Astrocyte (in vitro differentiated cells and primary cell): ENCODE results near the gene ESYT3. TPM values are rescaled to one million over a fixed set of nuclear protein-coding genes. Genes with fewer than 3 reads are reported as not detected.

ENCODE experiments used
- DNase-seq: peaks from one replicate; pipeline ENCODE4 v3.0.0-alpha.2; 2010; ENCODE audit warnings: low read depth
- FAIRE-seq: peaks from 2 replicates; lab custom pipeline; 2011; peaks lifted over from hg19 to GRCh38; lab: Jason Lieb, UNC
- H2AFZ ChIP-seq: 2 replicates; pipeline ENCODE4 v1.6.0; 2012; ENCODE audit warnings: low read depth, low read length, inconsistent platforms
- H3K27ac ChIP-seq: 2 replicates; pipeline ENCODE4 v1.5.1; 2011; ENCODE audit warnings: low read depth, low read length, inconsistent platforms
- H3K27me3 ChIP-seq: 2 replicates; pipeline ENCODE4 v1.6.0; 2011; ENCODE audit warnings: low read length, inconsistent platforms; ENCODE audit not compliant: insufficient read depth
- H3K36me3 ChIP-seq: 2 replicates; pipeline ENCODE4 v1.5.1; 2011; ENCODE audit warnings: low read length, inconsistent platforms; ENCODE audit not compliant: insufficient read depth
- H3K4me1 ChIP-seq: 2 replicates; pipeline ENCODE4 v1.5.1; 2011; ENCODE audit warnings: low read length, inconsistent platforms; ENCODE audit not compliant: insufficient read depth
- H3K4me2 ChIP-seq: 2 replicates; pipeline ENCODE4 v1.6.0; 2012; ENCODE audit warnings: low read length, inconsistent platforms
- H3K4me3 ChIP-seq: 2 replicates; pipeline ENCODE4 v1.5.1; 2011; ENCODE audit warnings: low read depth, mild to moderate bottlenecking, low read length, inconsistent platforms; ENCODE audit not compliant: insufficient read depth
- H3K79me2 ChIP-seq: 2 replicates; pipeline ENCODE4 v1.6.0; 2012; ENCODE audit warnings: mild to moderate bottlenecking, low read length, inconsistent platforms; ENCODE audit not compliant: insufficient read depth
- H3K9ac ChIP-seq: 2 replicates; pipeline ENCODE4 v1.6.0; 2012; ENCODE audit warnings: mild to moderate bottlenecking, low read length, inconsistent platforms
- H3K9me3 ChIP-seq: 2 replicates; pipeline ENCODE4 v1.5.1; 2012; ENCODE audit warnings: low read depth, mild to moderate bottlenecking, low read length, inconsistent platforms; ENCODE audit not compliant: insufficient read depth
- H4K20me1 ChIP-seq: 2 replicates; pipeline ENCODE4 v1.6.0; 2012; ENCODE audit warnings: low read length, inconsistent platforms; ENCODE audit not compliant: insufficient read depth
- H3K27ac Mint-ChIP-seq: one replicate; pipeline ENCODE4 v1.8.0; 2021; ENCODE audit warnings: mild to moderate bottlenecking, mixed read lengths; ENCODE audit not compliant: unreplicated experiment
- H3K27me3 Mint-ChIP-seq: one replicate; pipeline ENCODE4 v1.8.0; 2021; ENCODE audit warnings: low read depth, mixed read lengths; ENCODE audit not compliant: unreplicated experiment
- H3K36me3 Mint-ChIP-seq: one replicate; pipeline ENCODE4 v1.8.0; 2021; ENCODE audit warnings: low read depth, mixed read lengths; ENCODE audit not compliant: unreplicated experiment
- H3K4me1 Mint-ChIP-seq: one replicate; pipeline ENCODE4 v1.8.0; 2021; ENCODE audit warnings: low read depth, mixed read lengths; ENCODE audit not compliant: unreplicated experiment
- H3K4me3 Mint-ChIP-seq: one replicate; pipeline ENCODE4 v1.8.0; 2021; ENCODE audit warnings: mild to moderate bottlenecking, moderate library complexity, mixed read lengths; ENCODE audit not compliant: unreplicated experiment
- H3K9me3 Mint-ChIP-seq: one replicate; pipeline ENCODE4 v1.8.0; 2021; ENCODE audit warnings: mild to moderate bottlenecking, mixed read lengths; ENCODE audit not compliant: unreplicated experiment
- EZH2 ChIP-seq: IDR thresholded peaks from 2 replicates; pipeline ENCODE4 v1.6.1; 2012; ENCODE audit warnings: mild to moderate bottlenecking, low read length, inconsistent platforms; ENCODE audit not compliant: insufficient read depth
- total RNA-seq: library from RNA; stranded (reverse); gene quantifications from 2 replicates; pipeline ENCODE4 v1.2.1, GENCODE V29; 2021
- TF ChIP-seq, protein P1 (sequence below): IDR thresholded peaks from 2 replicates; pipeline ENCODE4 v1.5.1; 2011; ENCODE audit warnings: low read depth, mild to moderate bottlenecking, inconsistent platforms, low read length, moderate library complexity; ENCODE audit not compliant: insufficient read depth

ESYT3 gene
- total RNA-seq, 1 donor from 2014 or later = 2.0 TPM

DNA sequence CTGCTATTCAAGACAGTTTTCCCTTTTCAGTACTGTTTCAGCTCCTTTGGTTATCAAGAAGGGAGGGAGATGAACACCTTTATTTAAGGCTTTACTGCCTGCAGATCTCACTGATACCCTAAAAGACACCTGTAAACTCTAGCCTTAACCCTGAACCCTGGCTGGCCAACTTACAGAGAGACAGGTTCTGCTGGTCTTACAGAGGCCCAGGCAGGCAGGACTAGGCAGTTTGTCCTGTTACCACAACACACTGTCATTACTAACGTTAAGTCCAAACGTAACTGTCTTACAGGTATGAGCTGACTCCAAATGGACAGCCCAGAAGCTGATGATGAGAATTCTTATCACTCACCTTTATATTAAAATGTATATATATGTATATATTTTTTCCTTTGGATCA, 42.1 kb downstream of the ESYT3 start:
- Histone ChIP-seq H2AFZ (no peak overlapping the region), H3K9me3 (no peaks in the 10 kb centered on the region), H3K27me3 (no peaks in the 10 kb centered on the region), H3K4me3 (no peak overlapping the region), H4K20me1 (no peaks in the 10 kb centered on the region), H3K9ac (no peak overlapping the region), H3K4me1 (no peaks in the 10 kb centered on the region), H3K36me3 (no peaks in the 10 kb centered on the region), H3K79me2 (no peaks in the 10 kb centered on the region), H3K4me2 (no peak overlapping the region), H3K27ac (no peak overlapping the region)
- DNase-seq (no peak), FAIRE-seq (no peak)
- no peak overlapping the region for H3K4me3 Mint-ChIP-seq
- no peak overlapping the region for H3K27ac Mint-ChIP-seq
- peaks cover 3% of the 10 kb centered on the region for H3K4me1 Mint-ChIP-seq
- peaks cover 5% of the 10 kb centered on the region for H3K36me3 Mint-ChIP-seq
- no peaks in the 10 kb centered on the region for H3K27me3 Mint-ChIP-seq
- H3K9me3 Mint-ChIP-seq = no peaks in the 10 kb centered on the region
- TF ChIP-seq EZH2 = no peak
- TF ChIP-seq, protein P1, sequence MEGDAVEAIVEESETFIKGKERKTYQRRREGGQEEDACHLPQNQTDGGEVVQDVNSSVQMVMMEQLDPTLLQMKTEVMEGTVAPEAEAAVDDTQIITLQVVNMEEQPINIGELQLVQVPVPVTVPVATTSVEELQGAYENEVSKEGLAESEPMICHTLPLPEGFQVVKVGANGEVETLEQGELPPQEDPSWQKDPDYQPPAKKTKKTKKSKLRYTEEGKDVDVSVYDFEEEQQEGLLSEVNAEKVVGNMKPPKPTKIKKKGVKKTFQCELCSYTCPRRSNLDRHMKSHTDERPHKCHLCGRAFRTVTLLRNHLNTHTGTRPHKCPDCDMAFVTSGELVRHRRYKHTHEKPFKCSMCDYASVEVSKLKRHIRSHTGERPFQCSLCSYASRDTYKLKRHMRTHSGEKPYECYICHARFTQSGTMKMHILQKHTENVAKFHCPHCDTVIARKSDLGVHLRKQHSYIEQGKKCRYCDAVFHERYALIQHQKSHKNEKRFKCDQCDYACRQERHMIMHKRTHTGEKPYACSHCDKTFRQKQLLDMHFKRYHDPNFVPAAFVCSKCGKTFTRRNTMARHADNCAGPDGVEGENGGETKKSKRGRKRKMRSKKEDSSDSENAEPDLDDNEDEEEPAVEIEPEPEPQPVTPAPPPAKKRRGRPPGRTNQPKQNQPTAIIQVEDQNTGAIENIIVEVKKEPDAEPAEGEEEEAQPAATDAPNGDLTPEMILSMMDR = no peak

GRCh38 chr3:138477120-138477519, 42.7 kb downstream of the ESYT3 start:
- Histone ChIP-seq H3K9me3 (no peaks in the 10 kb centered on the region), H3K4me2 (no peak overlapping the region), H3K4me3 (no peak overlapping the region), H3K4me1 (no peaks in the 10 kb centered on the region), H3K9ac (no peak overlapping the region), H2AFZ (no peak overlapping the region), H4K20me1 (no peaks in the 10 kb centered on the region), H3K36me3 (no peaks in the 10 kb centered on the region), H3K27ac (no peak overlapping the region), H3K27me3 (no peaks in the 10 kb centered on the region), H3K79me2 (no peaks in the 10 kb centered on the region)
- Mint-ChIP-seq H3K4me1 (peaks cover 3% of the 10 kb centered on the region), H3K36me3 (peaks cover 5% of the 10 kb centered on the region), H3K4me3 (no peak overlapping the region), H3K9me3 (no peaks in the 10 kb centered on the region), H3K27ac (no peak overlapping the region), H3K27me3 (no peaks in the 10 kb centered on the region)
- DNase-seq (no peak), FAIRE-seq (no peak)
- no peak for TF ChIP-seq EZH2
- TF ChIP-seq, protein P1 = no peak

GRCh38 chr3:138477801-138478200, 43.4 kb downstream of the ESYT3 start:
- Mint-ChIP-seq H3K27ac (no peak overlapping the region), H3K27me3 (no peaks in the 10 kb centered on the region), H3K4me3 (no peak overlapping the region), H3K9me3 (no peaks in the 10 kb centered on the region), H3K4me1 (peaks cover 3% of the 10 kb centered on the region), H3K36me3 (peaks cover 3% of the 10 kb centered on the region)
- no peaks in the 10 kb centered on the region for H3K27me3 ChIP-seq
- no peak for DNase-seq
- FAIRE-seq = no peak
- H3K4me1 ChIP-seq = no peaks in the 10 kb centered on the region
- H4K20me1 ChIP-seq = no peaks in the 10 kb centered on the region
- no peak overlapping the region for H3K27ac ChIP-seq
- H2AFZ ChIP-seq = no peak overlapping the region
- TF ChIP-seq, protein P1 = no peak
- no peak for TF ChIP-seq EZH2
- no peak overlapping the region for H3K4me2 ChIP-seq
- no peaks in the 10 kb centered on the region for H3K36me3 ChIP-seq
- no peaks in the 10 kb centered on the region for H3K79me2 ChIP-seq
- H3K4me3 ChIP-seq = no peak overlapping the region
- H3K9me3 ChIP-seq = no peaks in the 10 kb centered on the region
- no peak overlapping the region for H3K9ac ChIP-seq
